H4 (cell line): ENCODE measurements around the gene ZNF665. TPM values are rescaled to one million over a fixed set of nuclear protein-coding genes. Genes with fewer than 3 reads are reported as not detected.
"Not testable (repeated sequence)": the region's sequence is repeated elsewhere in the genome, so short reads cannot be mapped to it uniquely, and the experiment has no call there.

Experiments used
- DNase-seq: peaks from one replicate; pipeline ENCODE4 v3.0.0-alpha.2; 2015; ENCODE audit warnings: low spot score
- total RNA-seq: library from RNA; depleted of rRNA; stranded (reverse); fragments of >200 nt; shearing (Covaris generic); gene quantifications from 2 replicates; pipeline ENCODE4 v1.2.3, GENCODE V29; 2014; rRNA removed

Gene ZNF665
- total RNA-seq, 1 experiment from 2014 or later, result 5.2 TPM

- DNase-seq, result no peak
Observed at GRCh38 chr19:53157626-53158025, 35.5 kb downstream of the ZNF665 start.

DNA sequence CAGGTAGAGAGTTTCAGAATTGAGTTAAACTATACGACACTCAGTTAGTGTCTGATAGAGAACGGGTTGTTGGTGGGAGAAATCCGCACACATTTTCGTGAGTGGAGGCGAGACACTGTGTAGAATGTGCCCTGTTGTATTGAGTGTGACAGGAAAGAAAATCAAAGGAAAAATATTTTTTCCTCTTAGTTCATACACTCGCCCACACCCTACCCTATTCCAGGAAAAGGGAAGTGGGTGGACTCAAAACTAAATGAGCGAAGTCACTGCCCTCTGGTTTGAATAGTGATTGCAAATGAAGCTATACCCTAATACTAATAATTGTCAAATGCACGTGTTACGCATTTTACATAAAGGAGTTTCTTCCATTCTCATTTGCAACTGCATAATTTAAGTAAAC lies 36.3 kb downstream of the ZNF665 start:
- DNase-seq, result no peak

DNA sequence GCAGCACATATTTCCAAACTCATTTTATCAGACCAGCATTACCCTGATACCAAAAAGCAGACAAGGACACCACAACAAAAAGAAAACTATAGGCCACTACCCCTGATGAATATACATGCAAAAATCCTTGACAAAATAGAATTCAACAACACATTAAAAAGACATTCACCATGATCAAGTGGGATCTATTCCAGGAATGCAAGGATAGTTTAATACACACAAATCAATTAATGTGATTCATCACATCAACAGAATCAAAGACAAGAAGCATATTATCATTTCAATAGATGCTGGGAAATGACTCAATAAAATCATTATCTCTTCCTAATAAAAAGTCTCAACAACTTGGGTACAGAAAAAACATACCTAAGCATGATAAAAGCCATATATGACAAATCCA lies 45.5 kb downstream of the ZNF665 start:
- DNase-seq, result no peak

- DNase-seq, result no peak
Observed at GRCh38 chr19:53140351-53140750, 52.8 kb downstream of the ZNF665 start.

DNA sequence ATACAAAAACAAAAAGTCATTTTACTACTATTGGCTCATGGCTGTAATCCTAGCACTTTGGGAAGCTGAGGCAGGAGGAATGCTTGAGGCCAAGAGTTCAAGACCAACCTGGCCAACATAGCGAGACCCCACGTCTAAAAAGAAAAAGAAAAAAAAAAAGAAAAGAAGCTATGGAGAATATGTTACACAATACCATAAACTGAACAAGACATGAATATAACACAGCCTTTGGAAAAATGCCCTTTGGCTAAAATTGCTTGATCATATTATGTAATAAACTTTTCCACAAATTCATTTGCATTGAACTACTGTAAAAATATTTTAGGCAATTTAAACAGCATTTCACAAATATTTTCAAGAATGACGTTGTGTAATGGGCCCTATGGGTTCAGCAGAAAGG lies 56.7 kb downstream of the ZNF665 start:
- no peak for DNase-seq

DNA sequence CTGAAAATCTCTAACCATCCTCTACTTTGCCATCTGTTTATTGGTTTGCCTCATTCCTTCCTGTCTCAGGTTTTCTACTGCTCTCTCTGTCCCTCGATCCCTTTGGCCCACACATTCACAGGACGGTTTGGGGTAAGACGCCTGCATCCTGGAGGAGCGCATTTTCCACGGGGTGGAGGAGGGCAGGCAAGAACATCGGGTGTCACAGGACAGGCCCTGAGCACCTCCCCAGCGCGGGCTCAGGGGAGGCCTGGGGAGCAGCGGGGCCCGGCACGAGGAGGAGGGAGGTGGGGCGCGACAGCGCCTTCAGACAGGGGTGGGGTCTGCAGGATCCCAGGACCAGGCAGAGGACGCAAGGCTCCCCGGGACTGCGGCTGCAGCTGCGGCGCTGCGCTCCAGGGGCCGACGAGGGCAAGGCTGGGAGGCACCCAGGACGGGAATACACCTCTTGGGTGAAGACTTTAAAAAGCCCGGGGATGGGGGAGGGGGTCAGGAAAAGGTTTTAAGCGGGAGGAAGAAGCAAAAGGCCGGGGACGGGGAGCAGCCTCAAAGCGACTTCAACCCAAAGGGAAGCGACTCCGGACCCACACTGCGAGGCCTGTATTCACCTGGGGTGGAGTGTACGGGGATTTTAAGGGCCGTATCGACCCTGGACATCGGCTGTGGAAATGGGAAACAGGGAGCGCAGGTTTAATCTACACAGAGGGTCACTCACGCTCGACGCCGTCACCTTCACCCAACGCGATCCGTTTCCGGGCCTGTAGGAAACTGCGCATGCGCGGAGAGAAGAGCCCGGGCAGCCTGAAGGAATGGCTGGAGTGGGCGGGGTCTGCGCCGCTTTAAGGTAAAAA lies 60.8 kb downstream of the ZNF665 start, which contains the start of gene ZNF415:
Gene ZNF415 (minus strand): TSS at position 770 of the 851 bp plus-strand sequence. CDS start 10,234 bp downstream, outside the sequence.
- no peak for DNase-seq

DNA sequence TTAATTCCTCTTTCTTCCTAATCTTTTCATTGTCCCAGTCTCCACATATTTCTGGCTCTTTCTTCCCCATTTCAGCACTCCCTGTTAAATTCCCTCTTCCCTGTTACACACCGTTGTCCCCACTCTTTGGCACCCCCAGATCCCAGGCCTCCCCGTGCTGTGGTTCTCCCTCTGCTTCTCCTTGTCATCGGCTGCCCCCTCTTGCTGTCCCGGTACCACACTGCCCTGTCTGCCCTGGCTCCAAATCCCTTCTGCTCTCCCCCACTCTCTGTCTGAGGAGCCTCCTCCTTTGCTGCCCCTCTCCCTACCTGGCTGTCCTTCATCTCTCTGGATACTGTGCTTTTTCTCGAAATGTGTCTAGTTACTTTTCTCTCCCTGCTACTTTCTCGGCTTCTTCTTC lies 61.4 kb downstream of the ZNF665 start:
- no peak for DNase-seq

DNA sequence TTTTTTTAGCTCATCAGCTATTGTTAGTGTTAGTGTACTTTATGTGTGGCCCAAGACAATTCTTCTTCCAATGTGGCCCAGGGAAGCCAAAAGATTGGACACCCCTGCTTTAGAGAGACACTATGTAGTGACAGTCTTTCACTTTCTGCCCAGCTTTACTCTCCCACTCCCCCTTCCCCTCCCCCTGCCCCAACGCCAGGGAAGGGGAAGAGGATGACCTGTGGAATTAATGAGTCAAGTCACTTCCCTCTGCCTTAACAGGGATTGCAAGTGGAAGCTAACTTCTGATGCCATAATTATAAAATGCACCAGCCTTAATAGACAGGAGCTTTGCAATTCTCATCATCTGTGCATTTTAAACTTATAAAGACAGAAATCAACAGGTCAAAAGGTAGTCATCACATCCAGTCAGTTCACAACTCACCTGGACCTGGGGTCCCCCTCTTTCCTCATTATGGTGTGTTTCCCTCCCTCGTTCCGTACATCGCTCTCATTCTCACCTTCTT lies 62.0 kb downstream of the ZNF665 start:
- DNase-seq, result no peak

- DNase-seq, result no peak
Observed at GRCh38 chr19:53130506-53130905, 62.7 kb downstream of the ZNF665 start.

DNA sequence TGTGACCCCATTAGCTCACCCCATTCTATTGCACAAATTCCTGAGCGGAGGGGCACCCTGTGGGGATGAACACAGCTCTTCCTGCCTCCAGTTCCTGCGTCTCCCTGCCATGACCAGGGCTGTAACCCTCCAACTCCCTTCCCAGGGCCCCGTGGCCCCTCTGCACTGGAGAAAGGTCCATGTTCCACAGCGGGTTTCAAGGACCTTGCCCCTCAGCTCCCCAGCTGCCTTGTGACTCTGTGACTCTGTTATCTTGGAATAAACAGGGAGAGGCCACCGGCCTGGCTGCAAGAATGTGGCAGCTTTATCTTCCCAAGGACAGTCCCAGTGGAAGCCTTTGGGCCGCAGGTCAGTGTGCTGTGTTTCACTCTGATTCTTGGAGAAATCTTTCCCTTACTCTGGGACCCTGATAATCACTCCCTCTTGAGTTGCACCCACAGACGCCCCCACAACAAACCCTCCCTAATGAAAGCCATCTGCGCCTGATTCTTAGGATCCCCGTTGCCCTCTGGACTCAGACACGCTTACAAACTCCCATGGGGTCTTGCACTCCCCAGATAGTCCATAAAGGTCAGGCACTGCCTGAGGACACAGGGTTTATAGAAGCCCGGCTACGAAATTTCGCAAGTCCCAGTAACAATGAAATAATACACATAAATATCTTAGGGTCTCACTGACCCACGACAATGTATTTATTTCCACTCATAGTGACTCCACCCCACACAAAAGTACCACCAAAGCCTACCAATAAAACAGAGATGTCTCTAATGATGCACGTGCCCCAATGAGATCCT lies 66.2 kb downstream of the ZNF665 start:
- DNase-seq, result not testable (repeated sequence)

DNA sequence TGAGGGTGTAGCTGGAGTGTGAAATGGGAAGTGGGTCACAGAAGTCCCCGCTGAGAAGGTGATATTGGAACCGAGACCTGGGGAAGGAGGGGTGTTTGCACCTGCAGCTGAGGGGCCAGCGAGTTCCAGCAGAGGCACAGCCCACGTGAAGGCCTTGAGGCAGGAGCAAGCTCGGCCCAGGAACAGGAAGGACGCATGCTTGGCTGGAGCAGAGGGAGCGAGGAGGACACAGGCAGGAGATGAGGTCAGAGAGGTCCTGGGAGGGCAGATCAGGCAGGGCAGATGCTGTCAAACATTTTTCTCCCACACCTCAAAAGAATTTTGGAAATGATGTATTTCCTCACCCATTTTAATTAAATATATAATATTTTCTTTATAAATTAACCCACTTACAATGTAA lies 69.8 kb downstream of the ZNF665 start:
- no peak for DNase-seq

Other genes starting within 250 kb of the ZNF665 start
- gene ZNF816, start 230.5 kb downstream of the ZNF665 start, total RNA-seq, result 15.5 and 17.1 TPM in 2 replicates
- gene ERVV-1, start 179.4 kb downstream of the ZNF665 start, total RNA-seq, result not detected in 2 replicates
- not detected in 2 replicates for gene ERVV-2, start 148.6 kb downstream of the ZNF665 start, total RNA-seq
- gene ZNF160, start 89.9 kb downstream of the ZNF665 start, total RNA-seq, result 12.0 and 18.2 TPM in 2 replicates
- gene ZNF415, start 60.4 kb downstream of the ZNF665 start, total RNA-seq, result 0.12 TPM in 1 of 2 replicates, not detected in the other
- gene ZNF347, start 34.3 kb downstream of the ZNF665 start, total RNA-seq, result 6.5 and 13.5 TPM in 2 replicates
- not detected in 2 replicates for gene ZNF677, start 61.5 kb upstream of the ZNF665 start, total RNA-seq
- gene VN1R2, start 64.9 kb upstream of the ZNF665 start, total RNA-seq, result not detected in 2 replicates
- not detected in 2 replicates for gene VN1R4, start 74.4 kb upstream of the ZNF665 start, total RNA-seq
- gene ZNF845, start 140.4 kb upstream of the ZNF665 start, total RNA-seq, result 6.8 and 7.9 TPM in 2 replicates
- 1.5 and 1.6 TPM in 2 replicates for gene ZNF525, start 172.3 kb upstream of the ZNF665 start, total RNA-seq
- 5.3 and 6.7 TPM in 2 replicates for gene ZNF765, start 201.8 kb upstream of the ZNF665 start, total RNA-seq
- 7.8 and 12.6 TPM in 2 replicates for gene ZNF761, start 238.6 kb upstream of the ZNF665 start, total RNA-seq